H1 (cell line): Measurements from ENCODE around the gene UTS2B. TPM values are rescaled to one million over a fixed set of nuclear protein-coding genes. Genes with fewer than 3 reads are reported as not detected.

Source experiments
- CTCF ChIA-PET: fragments of 300-600 bp; sonication (Branson Sonifier 250); formaldehyde crosslinking; loops from one replicate; lab custom pipeline; 2021; ENCODE audit not compliant: partially characterized antibody; lab: Charles Lee
- POLR2A ChIA-PET: fragments of 300-600 bp; sonication (Branson Sonifier 250); formaldehyde crosslinking; loops from one replicate; lab custom pipeline; 2021; ENCODE audit warnings: inconsistent platforms; ENCODE audit not compliant: partially characterized antibody; lab: Charles Lee
- DNase-seq, 2 experiments: peaks; one replicate each; pipeline versions ENCODE4 v3.0.0 to v3.0.0-alpha.2; 2010 to 2022; ENCODE audit warnings: low spot score in 2 of 2, low read depth in 1 of 2, mixed read lengths in 1 of 2
- FAIRE-seq: peaks from 2 replicates; lab custom pipeline; 2011; peaks lifted over from hg19 to GRCh38; lab: Jason Lieb, UNC
- H2AFZ ChIP-seq: 2 replicates; pipeline ENCODE4 v1.8.1; 2012; ENCODE audit warnings: low read length, inconsistent platforms
- H2AK5ac ChIP-seq: 2 replicates; pipeline ENCODE4 v1.6.1; 2013; ENCODE audit warnings: low read depth, low read length
- H2BK120ac ChIP-seq: replicated peaks from 2 replicates; pipeline ENCODE3; 2013; ENCODE audit warnings: low read depth, low read length, inconsistent platforms
- H2BK12ac ChIP-seq: 2 replicates; pipeline ENCODE4 v1.6.1; 2013; ENCODE audit warnings: low read depth, low read length
- H2BK15ac ChIP-seq: 2 replicates; pipeline ENCODE4 v1.6.1; 2013; ENCODE audit warnings: low read length
- H2BK20ac ChIP-seq: 2 replicates; pipeline ENCODE4 v1.6.1; 2013; ENCODE audit warnings: low read length
- H2BK5ac ChIP-seq: 2 replicates; pipeline ENCODE4 v1.6.1; 2013; ENCODE audit warnings: low read depth, low read length
- H3K14ac ChIP-seq: 2 replicates; pipeline ENCODE4 v1.6.1; 2013; ENCODE audit warnings: inconsistent platforms; ENCODE audit not compliant: insufficient read length
- H3K18ac ChIP-seq: 2 replicates; pipeline ENCODE4 v1.6.1; 2013; ENCODE audit warnings: low read length; ENCODE audit errors: extremely low read depth
- H3K23ac ChIP-seq: 2 replicates; pipeline ENCODE4 v1.6.1; 2013; ENCODE audit warnings: inconsistent platforms; ENCODE audit not compliant: insufficient read length
- H3K23me2 ChIP-seq: 2 replicates; pipeline ENCODE4 v1.6.1; 2013; ENCODE audit warnings: low read depth, low read length
- H3K27ac ChIP-seq: 2 replicates; pipeline ENCODE4 v1.6.1; 2011; ENCODE audit warnings: low read depth, low read length, inconsistent platforms
- H3K27me3 ChIP-seq, 4 experiments: replicated peaks in 1 of 4; 1 replicate in 1 of 4; 2 replicates in 3 of 4; pipeline versions ENCODE4 v1.6.1 to v1.8.1; 2011 to 2013; ENCODE audit warnings: low read length in 3 of 4, mild to moderate bottlenecking in 3 of 4, inconsistent platforms in 2 of 4, mixed read lengths in 2 of 4, moderate library complexity in 1 of 4; ENCODE audit not compliant: control insufficient read depth in 3 of 4, insufficient read depth in 3 of 4; ENCODE audit errors: extremely low read depth in 1 of 4
- H3K36me3 ChIP-seq, 4 experiments: 2 replicates each; pipeline versions ENCODE4 v1.6.1 to v1.8.1; 2011 to 2013; ENCODE audit warnings: mild to moderate bottlenecking in 4 of 4, low read length in 3 of 4, moderate library complexity in 2 of 4, control low read depth in 1 of 4, inconsistent platforms in 1 of 4; ENCODE audit not compliant: insufficient read depth in 4 of 4, control insufficient read depth in 2 of 4
- H3K4ac ChIP-seq: replicated peaks from 2 replicates; pipeline ENCODE3; 2013; ENCODE audit warnings: low read length, low read depth, mixed read lengths, inconsistent platforms; ENCODE audit not compliant: insufficient read length
- H3K4me1 ChIP-seq, 4 experiments: replicated peaks in 1 of 4; 1 replicate in 1 of 4; 2 replicates in 3 of 4; pipeline versions ENCODE4 v1.6.1 to v1.8.1; 2011 to 2013; ENCODE audit warnings: low read length in 3 of 4, inconsistent platforms in 2 of 4, mixed read lengths in 1 of 4; ENCODE audit not compliant: insufficient read depth in 4 of 4, control insufficient read depth in 3 of 4
- H3K4me2 ChIP-seq, 2 experiments: 2 replicates each; pipeline versions ENCODE4 v1.6.1 to v1.8.1; 2011 to 2013; ENCODE audit warnings: low read depth in 2 of 2, low read length in 2 of 2, control low read depth in 1 of 2, inconsistent platforms in 1 of 2, mild to moderate bottlenecking in 1 of 2; ENCODE audit not compliant: insufficient read depth in 1 of 2
- H3K4me3 ChIP-seq, 4 experiments: fragments of 200-600, 300-600 bp in 1 of 4; sonication (generic), shearing (Covaris generic), sonication (Bioruptor Twin) in 1 of 4; 2 replicates each; pipeline versions ENCODE4 v1.5.1 to v1.8.1; 2011 to 2016; ENCODE audit warnings: low read length in 4 of 4, low read depth in 3 of 4, control low read depth in 2 of 4, inconsistent platforms in 2 of 4, mild to moderate bottlenecking in 2 of 4, mixed read lengths in 1 of 4, moderate library complexity in 1 of 4; ENCODE audit not compliant: insufficient read depth in 2 of 4; ENCODE audit errors: extremely low read depth in 1 of 4
- H3K56ac ChIP-seq: replicated peaks from 2 replicates; pipeline ENCODE3; 2013; ENCODE audit warnings: low read depth, mild to moderate bottlenecking, mixed read lengths, low read length, inconsistent platforms; ENCODE audit not compliant: insufficient read length
- H3K79me1 ChIP-seq: 2 replicates; pipeline ENCODE4 v1.6.1; 2013; ENCODE audit warnings: low read depth, low read length, control low read depth
- H3K79me2 ChIP-seq, 2 experiments: 2 replicates each; pipeline versions ENCODE4 v1.6.1 to v1.8.1; 2012 to 2013; ENCODE audit warnings: low read length in 2 of 2, mild to moderate bottlenecking in 2 of 2, inconsistent platforms in 1 of 2; ENCODE audit not compliant: insufficient read depth in 2 of 2, control insufficient read depth in 1 of 2
- H3K9ac ChIP-seq, 4 experiments: replicated peaks in 1 of 4; 1 replicate in 1 of 4; 2 replicates in 3 of 4; pipeline versions ENCODE4 v1.6.1 to v1.8.1; 2011 to 2013; ENCODE audit warnings: low read depth in 3 of 4, low read length in 3 of 4, control low read depth in 2 of 4, mild to moderate bottlenecking in 2 of 4, moderate library complexity in 2 of 4, inconsistent platforms in 1 of 4; ENCODE audit errors: extremely low read depth in 1 of 4
- H3K9me3 ChIP-seq, 2 experiments: 2 replicates each; pipeline versions ENCODE4 v1.6.1 to v1.8.1; 2012 to 2013; ENCODE audit warnings: mild to moderate bottlenecking in 2 of 2, moderate library complexity in 2 of 2, control low read depth in 1 of 2, inconsistent platforms in 1 of 2, low read depth in 1 of 2, low read length in 1 of 2, mixed read lengths in 1 of 2; ENCODE audit not compliant: insufficient read depth in 2 of 2
- H4K20me1 ChIP-seq, 2 experiments: replicated peaks in 1 of 2; 2 replicates each; pipeline versions ENCODE3 to v1.8.1; 2011 to 2013; ENCODE audit warnings: inconsistent platforms in 2 of 2, low read length in 2 of 2, mild to moderate bottlenecking in 1 of 2; ENCODE audit not compliant: insufficient read depth in 2 of 2, control insufficient read depth in 1 of 2
- H4K5ac ChIP-seq: 2 replicates; pipeline ENCODE4 v1.6.1; 2013; ENCODE audit warnings: low read length, low read depth, mixed read lengths, inconsistent platforms; ENCODE audit not compliant: insufficient read length
- H4K8ac ChIP-seq: 2 replicates; pipeline ENCODE4 v1.8.0; 2013; ENCODE audit warnings: mild to moderate bottlenecking, moderate library complexity, low read length, inconsistent platforms; ENCODE audit not compliant: insufficient read depth; ENCODE audit errors: extremely low read depth
- H4K91ac ChIP-seq: replicated peaks from 2 replicates; pipeline ENCODE3; 2013; ENCODE audit warnings: low read length, mixed read lengths, inconsistent platforms; ENCODE audit not compliant: insufficient read length
- CBX5 ChIP-seq: fragments of 300-800, 300-1000 bp; sonication (generic); IDR thresholded peaks from 2 replicates; pipeline ENCODE4 v1.7.1; 2016; ENCODE audit warnings: antibody characterized with exemption, low read length, low read depth
- CBX8 ChIP-seq: fragments of 300-800, 300-1000 bp; sonication (generic); IDR thresholded peaks from 2 replicates; pipeline ENCODE4 v1.7.1; 2016; ENCODE audit warnings: low read depth, low read length, borderline replicate concordance
- CHD2 ChIP-seq: IDR thresholded peaks from 2 replicates; pipeline ENCODE4 v1.6.1; 2012; ENCODE audit warnings: low read length, improper control_type of control experiment
- CTBP2 ChIP-seq: IDR thresholded peaks from 2 replicates; pipeline ENCODE4 v1.7.0; 2011; ENCODE audit warnings: borderline replicate concordance, mild to moderate bottlenecking, moderate library complexity, mixed read lengths, low read length; ENCODE audit not compliant: insufficient read depth, insufficient read length
- EGR1 ChIP-seq: IDR thresholded peaks from 2 replicates; pipeline ENCODE4 v1.6.1; 2011; ENCODE audit warnings: low read depth, low read length, borderline replicate concordance
- FOSL1 ChIP-seq: IDR thresholded peaks from 2 replicates; pipeline ENCODE4 v1.6.1; 2011; ENCODE audit warnings: mild to moderate bottlenecking, low read depth, low read length, moderate library complexity; ENCODE audit not compliant: insufficient read depth
- GABPA ChIP-seq: IDR thresholded peaks from 2 replicates; pipeline ENCODE4 v1.6.1; 2011; ENCODE audit warnings: mild to moderate bottlenecking, low read length, moderate library complexity, borderline replicate concordance; ENCODE audit not compliant: insufficient read depth
- HDAC6 ChIP-seq: IDR thresholded peaks from one replicate; pipeline ENCODE4 v1.7.1; 2012; ENCODE audit warnings: low read depth, mild to moderate bottlenecking, inconsistent platforms, low read length, moderate library complexity
- JUND ChIP-seq: IDR thresholded peaks from 2 replicates; pipeline ENCODE4 v1.6.1; 2011; ENCODE audit warnings: mild to moderate bottlenecking, improper control_type of control experiment, low read length
- MAFK ChIP-seq: IDR thresholded peaks from 2 replicates; pipeline ENCODE4 v1.6.1; 2012; ENCODE audit warnings: low read depth, mild to moderate bottlenecking, improper control_type of control experiment, low read length
- POLR2AphosphoS5 ChIP-seq: IDR thresholded peaks from 2 replicates; pipeline ENCODE4 v1.6.1; 2011; ENCODE audit warnings: low read depth, low read length
- RFX5 ChIP-seq: IDR thresholded peaks from 2 replicates; pipeline ENCODE4 v1.6.1; 2011; ENCODE audit warnings: low read depth, low read length, improper control_type of control experiment, borderline replicate concordance
- SP4 ChIP-seq: IDR thresholded peaks from 2 replicates; pipeline ENCODE4 v1.6.1; 2012; ENCODE audit warnings: low read length, inconsistent platforms
- WGBS, 2 experiments: shearing (Covaris generic) in 1 of 2; methylation state at CpG; one replicate each; pipeline versions ENCODE4 v1.1.6 to v1.1.7; 2013 to 2015; ENCODE audit warnings: low lambda C conversion rate in 2 of 2, mixed read lengths in 2 of 2, inconsistent platforms in 1 of 2, low coverage in 1 of 2, missing lambda C conversion rate in 1 of 2; ENCODE audit not compliant: insufficient replicate concordance in 2 of 2, insufficient coverage in 1 of 2, insufficient read length in 1 of 2; ENCODE audit errors: extremely low coverage in 1 of 2, missing lambda C conversion rate in 1 of 2; 5-methylcytosine and 5-hydroxymethylcytosine counted together
- polyA plus RNA-seq, 7 experiments: library from polyadenylated mRNA; depleted of rRNA in 3 of 7; stranded (reverse) in 5 of 7; unstranded in 2 of 7; fragments of >200 nt in 5 of 7; fragments of 200-250 nt in 2 of 7; gene quantifications; 1 replicate in 5 of 7; 2 replicates in 1 of 7; 4 replicates in 1 of 7; pipeline versions ENCODE4 v1.2.1 to v1.2.3, GENCODE V29; 2011 to 2013; ENCODE audit warnings: missing spikeins in 2 of 7, mixed read lengths in 2 of 7
- total RNA-seq: library from RNA; stranded (reverse); fragmentation: NEBNext Ultra II Directional; extraction: Animal tissue kit (Norgen Biotek cat#: 25700); gene quantifications from 2 replicates; pipeline ENCODE4 v1.2.1, GENCODE V29; 2021
- TF ChIP-seq, protein P1 (sequence below): IDR thresholded peaks from 2 replicates; pipeline ENCODE4 v1.6.1; 2012; ENCODE audit warnings: inconsistent platforms

Gene UTS2B
- total and polyA plus RNA-seq, 2 of the 8 experiments (the other 6 are each of a cell fraction or from before 2014, with no cell fraction given) = not detected

DNA sequence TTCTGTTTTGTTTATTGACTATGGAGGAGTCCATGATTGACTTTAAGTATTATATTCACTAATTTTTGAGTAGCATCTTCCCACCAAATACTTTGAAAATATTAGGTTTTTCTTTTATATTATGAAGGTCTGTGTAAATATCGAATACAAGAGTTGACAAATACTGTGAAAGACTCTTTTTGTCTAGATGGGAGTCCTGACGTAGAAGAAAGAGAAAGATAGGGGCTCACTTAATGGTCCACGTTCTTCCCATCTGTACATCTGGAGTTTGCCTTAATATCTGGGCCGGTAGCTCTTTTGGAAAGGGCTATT, 7.8 kb upstream of the UTS2B start:
- H4K91ac ChIP-seq = no peak overlapping the region
- DNase-seq (no peak), FAIRE-seq (no peak)
- H3K4me3 ChIP-seq = no peak overlapping the region
- no peaks in the 10 kb centered on the region for H3K9me3 ChIP-seq
- no peak overlapping the region for H3K4me2 ChIP-seq
- no peak overlapping the region for H2AK5ac ChIP-seq
- ChIA-PET POLR2A (no interaction called here), CTCF (no interaction called here)
- no peak overlapping the region for H2BK120ac ChIP-seq
- peaks cover 0 to 1% of the 10 kb centered on the region in 2 experiments for H4K20me1 ChIP-seq
- no peak overlapping the region for H2BK5ac ChIP-seq
- H2AFZ ChIP-seq = no peak overlapping the region
- H3K18ac ChIP-seq = no peak overlapping the region
- no peak overlapping the region for H3K9ac ChIP-seq
- H3K23ac ChIP-seq = no peak overlapping the region
- H3K56ac ChIP-seq = no peak overlapping the region
- no peaks in the 10 kb centered on the region for H3K23me2 ChIP-seq
- H3K79me2 ChIP-seq = peaks cover 0 to 48% of the 10 kb centered on the region in 2 experiments; a peak in 3 of 4 replicates
- H3K79me1 ChIP-seq = no peaks in the 10 kb centered on the region
- H2BK20ac ChIP-seq = no peak overlapping the region
- no peak overlapping the region for H3K27ac ChIP-seq
- no peak overlapping the region for H2BK15ac ChIP-seq
- H3K14ac ChIP-seq = no peak overlapping the region
- H2BK12ac ChIP-seq = no peak overlapping the region
- H3K36me3 ChIP-seq = no peaks in the 10 kb centered on the region
- H3K27me3 ChIP-seq = no peaks in the 10 kb centered on the region
- no peak overlapping the region for H4K5ac ChIP-seq
- H3K4me1 ChIP-seq = no peaks in the 10 kb centered on the region
- no peak overlapping the region for H3K4ac ChIP-seq
- H4K8ac ChIP-seq = no peak overlapping the region
- 94% methylated on average over 4 of the region's 4 CpGs; no CpG with 5 or more reads in 1 of the 2 experiments for WGBS, 2 experiments
- TF ChIP-seq CHD2 (no peak), RFX5 (no peak), EGR1 (no peak), JUND (no peak), POLR2AphosphoS5 (no peak), MAFK (no peak), CTBP2 (no peak), FOSL1 (no peak), GABPA (no peak), HDAC6 (no peak), CBX5 (no peak), CBX8 (no peak), SP4 (no peak)
- TF ChIP-seq, protein P1, sequence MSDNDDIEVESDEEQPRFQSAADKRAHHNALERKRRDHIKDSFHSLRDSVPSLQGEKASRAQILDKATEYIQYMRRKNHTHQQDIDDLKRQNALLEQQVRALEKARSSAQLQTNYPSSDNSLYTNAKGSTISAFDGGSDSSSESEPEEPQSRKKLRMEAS = no peak
